AG08395 (cell line): Measurements from ENCODE around the gene ATG14.
"Not testable (repeated sequence)": the region's sequence is repeated elsewhere in the genome, so short reads cannot be mapped to it uniquely, and the experiment has no call there.

Experiments used
- DNase-seq: peaks from one replicate; pipeline ENCODE4 v3.0.0; 2012; ENCODE audit warnings: mixed read lengths, low spot score

The ATG14 gene

DNA sequence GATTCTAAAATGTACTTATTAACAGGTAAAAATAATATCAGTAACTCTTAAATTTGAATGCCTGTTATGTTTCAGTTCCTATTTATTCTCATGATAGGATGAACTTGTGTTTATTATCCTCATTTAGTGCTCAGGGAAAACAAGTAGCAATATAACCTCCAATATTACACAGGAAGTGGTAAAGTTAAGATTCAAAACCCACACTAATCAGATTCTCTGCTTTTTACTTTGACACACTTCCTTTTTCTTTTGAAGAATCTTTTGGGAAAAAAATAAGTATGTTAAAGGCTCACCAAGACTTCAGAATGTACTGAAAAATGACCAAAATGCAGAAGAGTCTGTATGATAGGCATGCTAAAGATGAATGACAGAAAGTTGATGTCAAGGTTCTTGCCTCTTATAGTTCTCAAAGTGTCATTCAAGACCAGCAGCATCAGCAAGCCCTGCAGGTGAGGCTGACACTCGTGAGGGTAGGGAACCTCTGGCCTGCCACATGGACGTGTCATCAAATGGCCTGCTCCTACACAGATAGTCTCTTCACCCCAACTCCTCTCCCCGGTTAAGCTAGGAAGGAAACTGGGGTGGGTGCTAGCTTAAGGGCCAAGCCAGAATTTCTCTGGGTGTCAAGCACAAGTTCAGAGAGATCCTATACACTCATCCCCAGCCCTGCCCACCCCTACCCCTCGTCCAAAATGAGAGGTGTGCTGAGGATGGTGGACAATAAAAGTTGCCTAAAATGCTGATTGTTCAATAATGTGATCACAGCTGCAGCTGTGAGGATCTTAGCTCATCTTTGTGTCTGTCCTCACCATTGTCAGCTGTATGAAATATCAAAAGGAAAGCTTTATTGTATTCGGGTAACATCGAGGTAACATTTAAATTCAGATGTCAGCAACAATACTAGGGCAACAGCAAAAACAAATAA lies 22.5 kb upstream of the ATG14 start:
- DNase-seq = no peak

DNA sequence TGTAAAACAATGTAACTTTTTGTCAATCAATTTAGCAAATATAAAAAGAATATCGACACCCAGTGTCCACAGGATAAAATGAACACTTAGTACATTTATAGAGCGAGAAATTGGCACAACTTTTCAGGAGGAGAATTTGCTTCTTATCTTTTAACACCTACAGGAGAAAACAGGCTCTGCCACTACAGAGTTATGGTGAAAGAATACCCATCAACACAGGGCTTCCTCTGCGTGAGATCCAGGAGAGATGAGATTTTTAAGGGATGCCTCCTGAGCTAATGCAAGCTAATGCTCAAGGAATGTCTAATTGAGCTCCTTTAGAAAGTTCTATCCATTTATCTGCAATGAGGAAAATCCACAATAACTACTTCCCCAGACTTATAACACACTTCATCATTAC lies 21.0 kb upstream of the ATG14 start:
- DNase-seq = no peak

DNA sequence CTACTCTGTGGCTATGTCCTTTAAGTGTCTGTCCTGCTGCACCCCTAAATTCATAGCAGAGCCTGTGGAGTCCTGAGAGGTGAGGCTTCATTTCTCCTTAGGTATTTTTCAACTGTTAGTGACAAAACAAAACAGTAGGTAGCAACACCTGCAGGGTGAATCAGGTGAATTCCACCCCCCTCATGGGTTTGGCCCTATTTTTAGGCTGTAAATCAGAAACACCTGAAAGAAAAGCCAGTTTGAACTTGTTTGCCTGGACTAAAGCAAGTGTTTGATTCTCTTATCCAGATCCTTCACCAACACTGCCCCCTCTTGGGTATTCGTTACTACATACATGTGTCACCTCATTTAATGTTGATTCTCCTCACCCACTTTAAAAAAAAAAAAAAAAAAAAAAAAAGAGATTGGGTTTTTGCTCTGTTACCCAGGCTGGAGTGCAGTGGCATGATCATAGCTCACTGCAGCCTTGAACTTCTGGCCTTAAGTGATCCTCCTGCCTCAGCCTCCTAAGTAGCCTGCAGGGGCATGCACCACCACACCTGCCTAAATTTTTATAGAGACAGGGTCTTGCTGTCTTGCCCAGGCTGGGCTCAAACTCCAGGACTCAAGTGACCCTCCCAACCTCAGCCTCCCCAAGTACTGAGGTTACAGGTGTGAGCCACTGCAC lies 18.5 kb upstream of the ATG14 start:
- DNase-seq = peak; percentile 76

DNA sequence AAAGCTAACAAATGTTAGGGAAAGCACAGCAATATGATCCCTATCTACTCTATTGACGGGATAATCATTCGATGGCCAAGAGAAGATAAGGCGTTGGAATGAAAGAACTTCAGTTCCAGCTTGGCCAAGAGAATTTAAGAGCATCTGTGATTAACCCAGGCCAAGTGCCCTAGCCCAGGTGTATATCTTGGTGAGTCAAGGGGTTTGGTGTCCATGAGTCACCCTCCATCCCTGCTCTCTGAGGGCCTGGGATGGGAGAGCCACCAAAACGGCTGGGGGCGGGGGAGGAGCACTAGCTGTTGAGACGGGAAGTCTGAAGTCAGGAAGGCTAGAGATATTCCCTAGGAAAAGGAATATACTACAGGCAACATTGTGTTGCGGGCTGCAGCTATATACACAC lies 15.8 kb upstream of the ATG14 start:
- DNase-seq = no peak

DNA sequence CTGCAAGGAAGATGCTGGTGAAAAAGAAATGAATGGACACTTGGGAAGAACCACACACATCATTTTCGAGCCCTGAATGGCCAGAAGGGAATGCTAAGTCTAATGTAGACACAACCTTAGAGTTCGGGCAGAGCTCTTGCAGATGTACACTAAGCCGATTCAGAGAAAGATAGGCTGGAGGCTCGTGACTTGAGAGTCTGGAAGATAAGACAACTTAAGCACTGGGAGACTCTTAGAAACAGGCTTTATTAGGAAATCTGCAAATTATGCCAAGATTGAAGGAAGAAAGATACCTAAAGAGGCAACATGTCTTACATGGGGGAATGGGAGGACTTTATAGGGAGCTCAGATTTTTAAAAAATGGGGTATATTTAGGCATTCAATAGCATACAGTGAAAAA lies 15.3 kb upstream of the ATG14 start:
- DNase-seq = no peak

DNA sequence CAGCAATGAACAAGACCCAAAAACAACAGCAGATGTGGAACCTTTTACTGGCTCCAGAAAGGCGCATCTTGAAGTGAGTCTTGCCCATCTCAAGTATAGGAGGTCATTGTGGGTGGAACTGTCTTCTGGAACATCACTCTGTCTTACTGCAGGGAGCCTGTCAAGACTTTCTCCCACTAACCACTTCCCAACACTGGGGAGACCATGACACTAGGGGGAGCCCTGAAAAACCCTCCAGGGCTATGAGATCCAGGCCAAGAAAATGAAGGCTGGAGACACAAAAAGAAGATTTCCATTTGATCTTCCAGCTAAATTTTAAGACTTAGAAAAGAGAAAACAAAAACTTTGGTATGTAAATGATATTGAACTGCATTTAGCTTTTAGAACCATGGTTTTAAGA lies 13.5 kb upstream of the ATG14 start:
- DNase-seq = no peak

DNA sequence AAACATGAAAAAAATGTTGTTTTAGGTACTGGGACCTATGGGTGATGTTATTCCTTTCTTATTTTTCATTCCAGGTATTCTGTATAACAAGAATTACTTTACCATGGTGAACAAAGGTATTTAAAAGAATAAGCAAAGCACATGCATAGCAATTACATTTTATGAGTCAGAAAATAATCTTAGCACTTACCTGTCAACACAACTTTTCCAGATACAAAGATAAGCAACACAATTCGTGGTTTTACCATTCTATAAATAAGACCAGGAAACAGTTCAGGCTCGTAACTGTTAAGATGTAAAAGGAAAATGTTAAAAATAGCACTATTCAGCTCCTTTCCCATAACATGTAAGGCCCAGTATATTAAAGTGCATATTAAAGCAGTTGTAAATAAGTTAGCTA lies 12.3 kb upstream of the ATG14 start:
- DNase-seq = no peak

DNA sequence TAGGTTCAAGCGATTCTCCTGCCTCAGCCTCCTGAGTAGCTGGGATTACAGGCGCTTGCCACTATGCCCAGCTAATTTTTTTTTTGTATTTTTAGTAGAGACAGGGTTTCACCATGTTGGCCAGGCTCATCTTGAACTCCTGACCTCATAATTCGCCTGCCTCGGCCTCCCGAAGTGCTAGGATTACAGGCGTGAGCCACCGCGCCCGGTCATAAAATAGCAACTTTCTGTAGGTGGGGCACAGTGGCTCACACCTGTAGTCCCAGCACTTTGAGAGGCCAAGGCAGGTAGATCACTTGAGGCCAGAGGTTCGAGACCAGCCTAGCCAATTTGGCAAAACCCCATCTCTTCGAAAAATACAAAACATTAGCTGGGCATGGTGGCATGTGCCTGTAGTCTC lies 10.7 kb upstream of the ATG14 start:
- DNase-seq = not testable (repeated sequence)

DNA sequence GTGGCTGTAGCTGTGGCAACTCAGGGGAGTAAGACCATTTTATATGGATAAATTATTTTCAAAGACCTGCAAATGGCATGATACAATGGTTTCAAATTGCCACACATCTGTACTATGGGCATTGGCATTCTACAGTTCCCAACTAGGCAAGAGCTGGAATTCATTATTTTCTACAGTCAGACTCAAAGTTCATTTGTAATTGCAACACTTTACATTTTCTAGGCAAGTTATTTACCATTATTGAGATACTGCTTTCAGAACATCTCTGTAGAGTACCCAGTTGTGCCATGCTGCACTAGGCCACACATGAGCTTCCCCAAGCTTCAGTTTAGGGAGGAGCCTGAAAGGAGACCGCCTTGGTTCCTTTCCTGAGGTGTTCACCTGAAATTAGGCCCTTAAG lies 8.0 kb upstream of the ATG14 start:
- DNase-seq = no peak

DNA sequence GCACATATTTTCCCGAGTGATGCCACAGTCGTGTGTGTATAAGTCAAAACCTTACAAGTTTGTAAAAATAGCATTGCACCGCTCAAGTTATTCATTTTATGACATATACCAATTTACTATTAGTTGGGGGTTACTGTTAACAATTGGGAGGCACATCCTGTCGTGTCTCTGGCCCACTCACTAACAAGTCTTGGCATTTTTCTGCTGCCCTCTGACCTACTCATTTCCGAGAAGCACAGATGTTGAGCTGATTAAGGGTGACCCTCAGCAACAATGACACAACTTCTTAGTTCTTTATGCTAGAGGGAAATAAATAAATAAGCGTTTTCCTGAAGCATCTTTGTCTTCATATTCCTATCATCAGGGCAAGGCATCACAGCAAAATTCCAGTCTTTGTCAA lies 6.8 kb upstream of the ATG14 start:
- no peak for DNase-seq

DNA sequence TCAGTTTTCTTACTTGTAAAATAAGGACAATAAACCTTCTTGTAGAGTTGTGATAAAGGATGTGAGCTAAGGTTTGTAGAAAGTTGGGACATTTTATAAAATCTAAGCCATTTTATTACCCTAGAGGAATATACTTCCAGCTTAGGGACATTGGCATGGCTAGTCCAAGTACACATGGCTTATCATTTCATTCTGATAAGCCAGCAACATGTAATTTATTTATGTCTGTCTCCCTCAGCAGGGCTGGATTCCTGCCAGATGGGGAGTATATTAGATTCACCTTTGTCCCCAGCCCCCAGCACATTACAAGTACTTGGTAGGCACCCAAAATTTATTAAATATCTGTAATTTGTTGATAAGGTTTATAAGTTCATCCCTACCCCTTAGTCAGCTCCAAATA lies 6.3 kb upstream of the ATG14 start:
- DNase-seq = no peak

DNA sequence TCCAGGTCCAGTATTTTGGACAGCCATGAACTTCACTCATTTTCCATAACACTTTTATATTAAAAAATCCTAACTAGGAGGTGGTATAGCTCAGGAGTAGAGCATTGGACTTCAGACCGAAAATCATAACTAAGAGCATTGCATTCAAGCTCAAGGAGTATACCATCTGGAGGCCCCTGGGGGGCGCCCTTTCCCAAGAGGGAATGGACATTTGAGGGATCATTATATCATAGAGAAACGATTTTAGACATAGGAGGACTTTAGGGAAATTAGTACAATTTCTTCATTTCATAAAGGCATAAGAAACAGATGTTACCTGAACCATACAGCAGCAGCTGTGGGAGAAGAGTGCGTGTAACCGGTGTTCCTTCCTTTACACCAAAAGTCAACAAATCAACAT lies 5.2 kb upstream of the ATG14 start:
- no peak for DNase-seq

DNA sequence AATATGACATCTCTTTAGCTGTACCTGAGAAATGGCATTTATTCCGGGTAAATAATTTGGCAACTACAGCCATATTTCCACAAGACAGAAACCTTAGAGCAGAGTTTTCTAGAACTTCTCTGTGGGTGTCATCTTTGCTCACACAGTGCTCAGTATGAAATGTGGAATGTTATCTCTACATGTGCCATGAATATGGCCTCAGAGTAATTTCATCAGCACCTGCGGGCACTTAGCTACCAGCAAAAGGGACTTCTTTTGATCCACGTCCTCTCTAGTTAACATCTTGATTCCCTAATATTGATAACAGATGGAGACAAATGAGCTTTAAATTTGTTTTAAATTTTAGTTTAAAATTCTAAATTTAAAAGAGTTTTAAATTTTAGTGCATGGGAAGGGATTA lies 2.9 kb upstream of the ATG14 start:
- no peak for DNase-seq

DNA sequence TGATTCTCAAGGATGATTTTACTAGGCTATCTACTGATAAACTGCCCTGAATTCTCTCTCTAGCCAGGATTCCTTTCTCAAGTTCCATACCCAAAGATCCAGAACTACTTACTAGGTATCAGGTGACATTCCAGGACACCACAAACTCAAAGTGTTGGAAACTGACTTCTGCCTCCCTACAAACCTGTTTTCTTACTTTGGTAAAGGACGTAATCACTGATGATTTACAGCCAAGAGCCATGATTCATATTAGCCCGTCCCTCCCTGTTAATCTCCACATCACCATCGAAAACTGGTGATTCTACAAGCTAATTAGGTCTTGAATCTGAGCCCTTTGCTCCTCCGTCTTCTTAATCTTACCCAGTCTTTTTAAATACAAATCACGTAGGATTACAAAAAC lies 1.0 kb upstream of the ATG14 start:
- DNase-seq = no peak

DNA sequence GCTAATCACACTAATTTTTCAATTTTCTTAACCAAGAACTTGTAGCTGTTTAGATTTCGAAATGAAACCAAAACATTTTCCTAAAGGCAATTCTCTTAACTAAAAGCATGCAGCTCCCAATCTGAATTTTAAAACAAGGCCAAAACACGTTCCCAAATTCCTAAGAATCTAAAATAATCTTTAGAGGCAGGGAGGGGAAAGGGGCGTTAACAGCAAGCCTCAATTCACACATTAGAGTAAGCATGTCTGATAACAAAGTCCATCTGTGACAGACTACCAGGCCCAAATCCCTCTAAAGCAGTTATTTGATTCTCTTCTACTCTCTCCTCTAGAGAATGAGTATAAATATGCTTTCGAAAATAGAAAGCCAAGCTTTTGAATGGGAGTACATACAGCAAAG lies 754 bp downstream of the ATG14 start:
- DNase-seq = no peak

DNA sequence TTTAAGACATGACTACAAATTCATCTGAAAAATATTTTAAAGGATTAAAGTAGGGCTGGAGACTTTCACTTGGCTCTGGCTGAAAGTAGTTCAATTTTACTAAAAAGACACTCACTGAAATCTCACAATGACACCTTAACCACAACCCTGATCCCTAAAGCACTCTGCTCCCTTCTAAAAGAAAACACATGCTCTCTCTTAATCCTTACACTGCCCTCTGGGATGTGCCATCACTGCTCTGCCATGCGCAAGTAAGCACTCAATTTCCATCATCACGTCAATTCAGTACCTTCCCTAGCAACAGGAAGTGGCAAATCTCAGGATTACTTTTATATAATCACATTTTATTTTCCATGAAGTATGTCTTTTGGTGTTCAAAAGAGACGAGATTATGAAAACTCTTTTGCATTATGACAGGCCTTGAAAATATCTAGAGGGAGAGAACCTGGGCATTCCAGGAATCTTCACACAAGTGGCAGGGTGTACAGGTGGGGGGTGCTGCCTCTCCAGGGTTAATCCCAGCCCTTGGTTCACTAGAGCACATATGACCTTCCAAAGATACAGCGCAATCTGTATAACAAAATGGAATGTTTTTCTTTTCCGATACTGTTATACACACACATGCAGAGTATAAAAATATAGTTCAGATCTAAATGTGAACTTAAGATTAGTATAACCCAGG lies 7.3 kb downstream of the ATG14 start:
- DNase-seq = no peak

DNA sequence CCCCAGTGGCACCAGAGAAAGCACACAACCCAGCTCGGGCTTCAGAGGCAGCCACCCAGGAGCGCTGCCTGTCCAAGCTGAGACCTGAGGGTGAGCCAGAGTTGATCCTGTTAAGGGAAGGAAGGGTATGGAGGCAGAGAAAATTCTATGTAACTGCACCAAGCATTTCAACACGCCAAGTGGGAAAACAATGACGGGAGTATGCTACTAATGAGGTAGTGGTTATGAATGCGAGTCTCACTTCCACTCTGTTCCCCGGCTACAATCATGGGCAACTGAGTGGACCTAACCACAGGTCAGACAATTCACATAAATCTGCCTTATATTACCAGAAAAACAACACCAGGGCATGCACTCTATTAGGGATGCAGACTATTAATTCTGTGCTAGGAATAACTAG lies 9.9 kb downstream of the ATG14 start:
- DNase-seq = no peak

DNA sequence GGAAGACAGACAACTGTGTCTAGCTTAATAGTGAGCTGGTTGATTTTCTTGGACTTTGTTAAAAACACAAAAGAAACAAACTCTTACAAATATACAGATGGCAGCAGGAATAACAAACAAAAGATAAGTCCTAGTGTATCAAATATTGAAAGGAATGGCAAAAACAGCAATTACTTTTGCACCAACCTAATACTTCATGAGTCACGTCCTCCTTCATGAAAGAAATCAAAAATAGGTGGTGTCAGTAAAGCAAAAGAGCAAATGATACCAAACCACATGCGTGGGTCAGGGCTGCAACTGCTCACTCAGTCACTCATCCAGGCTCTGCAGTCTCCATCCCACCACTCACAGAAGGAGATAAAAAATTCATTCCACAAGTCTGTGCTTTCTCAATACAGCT lies 11.8 kb downstream of the ATG14 start:
- no peak for DNase-seq

DNA sequence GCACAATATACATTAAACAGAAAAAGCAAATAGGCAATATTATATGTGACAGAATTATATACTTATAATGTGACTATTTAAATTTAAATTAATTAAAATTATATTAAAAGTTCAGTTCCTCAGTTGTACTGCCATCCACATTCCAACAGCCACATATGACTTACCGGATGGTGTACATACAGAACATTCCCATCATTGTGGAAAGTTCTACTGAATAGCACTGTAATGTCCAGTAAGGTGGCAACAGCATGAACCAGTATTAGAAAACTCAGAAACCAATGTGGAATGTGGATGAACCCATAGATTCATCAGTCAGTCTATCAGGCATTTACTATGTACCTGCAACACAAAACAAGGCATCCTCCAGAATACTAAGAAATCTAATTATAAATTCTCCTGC lies 12.4 kb downstream of the ATG14 start:
- DNase-seq = no peak

DNA sequence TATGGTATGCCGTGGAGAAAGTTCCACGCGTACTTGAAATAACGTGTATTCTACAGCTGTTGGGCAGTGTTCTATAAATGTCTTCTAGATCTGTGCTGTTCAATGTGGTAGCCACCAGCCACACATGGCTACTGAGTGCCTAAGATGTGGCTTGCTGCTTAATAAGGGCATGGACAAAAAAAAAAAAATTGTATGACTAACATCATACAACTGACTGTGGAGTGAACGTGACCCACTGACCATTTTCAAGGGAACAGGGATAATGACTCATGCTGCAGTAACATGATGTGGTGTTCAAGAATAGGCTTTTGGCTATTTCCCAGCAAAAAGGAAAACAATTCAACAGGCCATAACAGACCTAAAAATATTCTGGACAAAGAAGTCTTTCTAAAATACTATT lies 13.0 kb downstream of the ATG14 start:
- DNase-seq = peak; percentile 90

DNA sequence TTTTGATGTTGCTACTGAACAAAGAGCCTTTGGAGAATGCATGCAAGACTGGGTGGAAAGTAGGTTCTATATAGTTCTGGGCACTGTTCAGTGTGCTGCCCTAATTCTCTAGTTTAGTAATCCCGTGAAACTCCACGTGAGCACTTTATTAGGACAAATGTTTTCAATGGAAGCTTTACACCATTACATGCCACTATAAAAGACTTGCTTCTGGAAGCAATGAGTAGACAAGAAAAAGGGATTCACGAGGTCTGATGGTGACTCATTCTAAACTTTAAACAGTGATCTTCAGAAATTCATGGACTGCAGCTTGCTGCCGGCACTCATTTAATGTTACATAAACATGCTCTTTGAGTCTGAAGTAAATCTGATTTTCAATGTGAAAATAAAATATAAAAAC lies 22.3 kb downstream of the ATG14 start:
- DNase-seq = peak; percentile 29

DNA sequence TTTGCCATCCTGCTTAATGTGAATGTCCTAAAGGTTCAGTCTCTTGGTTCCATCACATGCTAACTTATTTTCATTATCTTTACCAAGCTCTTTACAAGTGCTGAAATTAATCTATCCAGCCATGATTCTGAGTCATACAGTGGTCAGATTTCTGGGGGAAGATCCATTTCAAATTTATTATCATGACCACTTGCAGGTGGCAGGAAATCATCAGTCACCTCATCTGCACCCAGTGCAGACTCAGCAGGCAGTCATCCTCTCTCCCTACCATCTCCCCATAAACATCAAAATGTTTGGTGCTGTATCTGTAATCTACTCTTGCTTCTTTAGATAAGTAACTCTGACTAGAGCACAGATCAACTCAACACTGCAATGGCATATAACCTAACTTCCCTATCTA lies 23.5 kb downstream of the ATG14 start:
- DNase-seq = no peak

DNA sequence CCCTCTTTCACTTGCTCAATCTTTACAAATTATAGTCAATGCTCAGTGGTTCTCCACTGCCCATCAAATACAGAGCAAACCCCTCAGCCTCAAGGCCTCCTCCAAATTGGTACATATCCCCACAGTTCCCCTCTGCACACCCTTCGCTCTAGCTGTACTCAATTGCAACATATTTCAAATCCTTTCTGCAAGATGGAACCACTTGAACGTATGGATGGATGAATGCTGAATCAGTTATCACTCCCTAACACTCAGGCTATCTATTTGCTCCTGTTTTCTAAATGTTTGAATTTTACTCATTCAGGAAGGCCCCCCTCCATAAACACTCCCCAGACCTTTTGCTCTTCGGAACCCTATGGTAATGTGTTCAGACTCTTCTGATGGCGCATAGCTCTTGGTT lies 24.5 kb downstream of the ATG14 start:
- DNase-seq = no peak
